Measurements from ENCODE around the gene ZNF692.

The ZNF692 gene

GRCh38 chr1:248881261-248881660 is 22.4 kb upstream of the ZNF692 start:
- DNase-seq (ENCODE audit: low read depth in 2 of 2): no peak

GRCh38 chr1:248873993-248874533 is 15.2 kb upstream of the ZNF692 start:
- DNase-seq (ENCODE audit: low read depth in 2 of 2): peak; percentile 81 to 86

GRCh38 chr1:248873409-248873992 is 14.6 kb upstream of the ZNF692 start:
- peak; percentile 91 to 95 for DNase-seq (ENCODE audit: low read depth in 2 of 2)

- peak in 1 of 2 donors; percentile 55 for DNase-seq (ENCODE audit: low read depth in 2 of 2)
Measured at GRCh38 chr1:248872752-248873408, 14.0 kb upstream of the ZNF692 start.

GRCh38 chr1:248871837-248872401 is 13.0 kb upstream of the ZNF692 start:
- DNase-seq (ENCODE audit: low read depth in 2 of 2): no peak

GRCh38 chr1:248862998-248863881 is 4.4 kb upstream of the ZNF692 start:
- peak; percentile 64 to 72 for DNase-seq (ENCODE audit: low read depth in 2 of 2)

- no peak for DNase-seq (ENCODE audit: low read depth in 2 of 2)
Measured at GRCh38 chr1:248862695-248862997, 3.8 kb upstream of the ZNF692 start.

- DNase-seq (ENCODE audit: low read depth in 2 of 2): no peak
Measured at GRCh38 chr1:248861616-248862015, 2.7 kb upstream of the ZNF692 start.

- no peak for DNase-seq (ENCODE audit: low read depth in 2 of 2)
Measured at GRCh38 chr1:248860007-248860406, 1.1 kb upstream of the ZNF692 start.

GRCh38 chr1:248858096-248858890 is 592 bp downstream of the ZNF692 start:
- DNase-seq (ENCODE audit: low read depth in 2 of 2): peak in 1 of 2 donors; percentile 26

GRCh38 chr1:248857749-248858095 is 1.2 kb downstream of the ZNF692 start:
- DNase-seq (ENCODE audit: low read depth in 2 of 2): no peak

GRCh38 chr1:248857201-248857600 is 1.7 kb downstream of the ZNF692 start:
- no peak for DNase-seq (ENCODE audit: low read depth in 2 of 2)

- DNase-seq (ENCODE audit: low read depth in 2 of 2): no peak
Measured at GRCh38 chr1:248856176-248856575, 2.7 kb downstream of the ZNF692 start.

GRCh38 chr1:248855580-248855979 is 3.3 kb downstream of the ZNF692 start:
- DNase-seq (ENCODE audit: low read depth in 2 of 2): no peak

- DNase-seq (ENCODE audit: low read depth in 2 of 2): no peak
Measured at GRCh38 chr1:248853663-248854375, 5.1 kb downstream of the ZNF692 start.

GRCh38 chr1:248852481-248853405 is 6.1 kb downstream of the ZNF692 start:
- DNase-seq (ENCODE audit: low read depth in 2 of 2): no peak

GRCh38 chr1:248851390-248851789 is 7.5 kb downstream of the ZNF692 start:
- DNase-seq (ENCODE audit: low read depth in 2 of 2): no peak

GRCh38 chr1:248850536-248851251 is 8.2 kb downstream of the ZNF692 start:
- DNase-seq (ENCODE audit: low read depth in 2 of 2): no peak

- no peak for DNase-seq (ENCODE audit: low read depth in 2 of 2)
Measured at GRCh38 chr1:248850124-248850523, 8.8 kb downstream of the ZNF692 start.
